Fibroblast of skin of back (primary cell): ENCODE measurements around the gene IFNG-AS1.
A peak's percentile ranks its signal among the peaks of the same experiment; 100 is the strongest.

ENCODE experiments used
- DNase-seq: peaks from one replicate; pipeline ENCODE4 v3.0.0-alpha.2; 2013

The IFNG-AS1 gene

GRCh38 chr12:67994046-67994445 lies 4.8 kb downstream of the IFNG-AS1 start:
- no peak for DNase-seq

GRCh38 chr12:67996347-67996746 lies 7.1 kb downstream of the IFNG-AS1 start:
- no peak for DNase-seq

- no peak for DNase-seq
Measured at GRCh38 chr12:67998379-67998778, 9.1 kb downstream of the IFNG-AS1 start.

GRCh38 chr12:67999244-67999643 lies 10.0 kb downstream of the IFNG-AS1 start:
- no peak for DNase-seq

GRCh38 chr12:68001486-68002466 lies 12.5 kb downstream of the IFNG-AS1 start:
- no peak for DNase-seq

- DNase-seq = no peak
Measured at GRCh38 chr12:68003777-68004176, 14.5 kb downstream of the IFNG-AS1 start.

- DNase-seq = no peak
Measured at GRCh38 chr12:68007033-68007432, 17.8 kb downstream of the IFNG-AS1 start.

- peak; percentile 17 for DNase-seq
Measured at GRCh38 chr12:68007466-68007865, 18.2 kb downstream of the IFNG-AS1 start.

GRCh38 chr12:68011206-68011881 lies 22.1 kb downstream of the IFNG-AS1 start:
- no peak for DNase-seq

- peak; percentile 58 for DNase-seq
Measured at GRCh38 chr12:68011882-68012207, 22.6 kb downstream of the IFNG-AS1 start.

- peak; percentile 35 for DNase-seq
Measured at GRCh38 chr12:68012712-68013111, 23.5 kb downstream of the IFNG-AS1 start.

GRCh38 chr12:68013181-68013580 lies 23.9 kb downstream of the IFNG-AS1 start:
- DNase-seq = no peak

GRCh38 chr12:68016136-68016535 lies 26.9 kb downstream of the IFNG-AS1 start:
- DNase-seq = no peak

GRCh38 chr12:68018315-68018714 lies 29.1 kb downstream of the IFNG-AS1 start:
- no peak for DNase-seq

GRCh38 chr12:68020049-68020448 lies 30.8 kb downstream of the IFNG-AS1 start:
- no peak for DNase-seq

- DNase-seq = no peak
Measured at GRCh38 chr12:68020699-68021098, 31.5 kb downstream of the IFNG-AS1 start.

- DNase-seq = no peak
Measured at GRCh38 chr12:68028647-68029046, 39.4 kb downstream of the IFNG-AS1 start.

- no peak for DNase-seq
Measured at GRCh38 chr12:68030248-68030647, 41.0 kb downstream of the IFNG-AS1 start.

- DNase-seq = no peak
Measured at GRCh38 chr12:68031174-68031573, 41.9 kb downstream of the IFNG-AS1 start.

- no peak for DNase-seq
Measured at GRCh38 chr12:68031881-68032739, 42.9 kb downstream of the IFNG-AS1 start.

GRCh38 chr12:68034567-68034966 lies 45.3 kb downstream of the IFNG-AS1 start:
- DNase-seq = no peak

- no peak for DNase-seq
Measured at GRCh38 chr12:68036642-68037041, 47.4 kb downstream of the IFNG-AS1 start.
